Dedifferentiated amniotic fluid mesenchymal stem cell (primary cell): ENCODE data around the gene CYTL1.
A peak's percentile ranks its signal among the peaks of the same experiment; 100 is the strongest.
"Not testable (repeated sequence)": the region's sequence is repeated elsewhere in the genome, so short reads cannot be mapped to it uniquely, and the experiment has no call there.

ENCODE experiments used
- DNase-seq: peaks from one replicate; pipeline ENCODE4 v3.0.0-alpha.2; 2016; ENCODE audit errors: extremely low spot score

Gene CYTL1

DNA sequence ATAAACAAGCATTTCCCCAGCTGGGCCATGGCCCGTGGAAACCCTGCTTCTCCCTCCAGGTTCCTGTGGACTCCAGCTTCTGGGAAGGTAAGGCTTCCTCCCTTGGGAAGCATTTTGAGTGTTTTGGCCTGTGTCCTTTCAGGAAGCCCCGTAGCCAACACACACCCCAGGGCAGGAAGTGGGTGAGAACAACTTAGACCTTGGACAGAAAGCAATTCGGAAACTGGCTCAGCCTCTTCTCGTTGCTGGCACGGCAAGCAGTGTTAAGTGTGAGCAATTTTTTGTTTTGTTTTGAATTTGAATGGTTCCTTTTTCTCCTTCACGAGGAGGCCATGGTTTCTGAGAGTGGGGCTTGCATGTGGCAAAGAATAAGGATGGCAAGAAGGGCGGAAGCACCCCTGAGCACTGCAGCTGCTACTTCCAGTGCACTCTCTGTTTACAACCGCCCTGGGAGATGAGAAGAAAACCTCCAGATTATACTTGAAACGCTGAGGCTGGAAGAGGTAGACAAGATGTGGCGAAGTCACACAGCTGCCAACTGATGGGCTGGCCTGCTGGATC, 14.1 kb upstream of the CYTL1 start:
- no peak for DNase-seq

DNA sequence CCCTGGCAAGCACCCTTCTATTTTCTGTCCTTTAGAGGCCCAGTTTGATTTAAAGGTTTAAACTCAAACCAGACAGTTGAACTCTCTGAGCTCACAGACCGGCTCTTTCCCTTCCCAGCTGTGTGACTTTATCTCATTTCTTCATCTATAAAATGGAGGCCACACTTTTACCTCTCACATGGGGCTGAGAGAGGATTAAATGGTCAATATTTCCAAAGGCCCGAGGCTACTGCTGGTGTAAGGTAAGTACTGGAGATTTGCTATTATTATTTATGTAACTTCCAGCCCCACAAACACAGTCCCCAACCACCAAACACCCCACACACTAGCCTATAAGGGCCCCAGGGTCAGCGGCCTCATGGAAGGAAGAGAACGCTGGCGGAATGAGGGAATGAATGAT, 13.6 kb upstream of the CYTL1 start:
- DNase-seq: no peak

- no peak for DNase-seq
Measured at GRCh38 chr4:5030927-5031326, 11.7 kb upstream of the CYTL1 start.

- DNase-seq: no peak
Measured at GRCh38 chr4:5030221-5030620, 11.0 kb upstream of the CYTL1 start.

- DNase-seq: no peak
Measured at GRCh38 chr4:5029447-5029846, 10.2 kb upstream of the CYTL1 start.

GRCh38 chr4:5028480-5028879, 9.2 kb upstream of the CYTL1 start:
- DNase-seq: no peak

DNA sequence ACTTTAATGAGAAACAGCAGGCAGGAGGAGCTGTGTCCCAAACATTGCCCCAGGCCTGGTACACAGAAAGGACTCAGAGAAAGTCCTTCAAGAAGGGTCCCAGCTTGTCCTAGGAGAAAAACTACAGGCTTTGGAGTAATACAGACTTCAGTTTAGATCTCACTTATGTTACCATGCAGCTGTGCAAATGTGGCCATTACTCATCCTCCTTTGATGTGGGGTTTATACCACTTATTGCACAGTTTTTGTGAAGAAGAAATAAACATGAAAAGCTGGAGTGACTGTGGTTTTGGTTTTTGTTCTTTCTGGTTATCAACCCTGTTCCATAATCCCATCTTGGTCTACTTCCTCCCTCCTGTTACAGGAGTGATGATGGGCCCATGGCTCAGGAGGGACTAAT, 8.1 kb upstream of the CYTL1 start:
- no peak for DNase-seq

DNA sequence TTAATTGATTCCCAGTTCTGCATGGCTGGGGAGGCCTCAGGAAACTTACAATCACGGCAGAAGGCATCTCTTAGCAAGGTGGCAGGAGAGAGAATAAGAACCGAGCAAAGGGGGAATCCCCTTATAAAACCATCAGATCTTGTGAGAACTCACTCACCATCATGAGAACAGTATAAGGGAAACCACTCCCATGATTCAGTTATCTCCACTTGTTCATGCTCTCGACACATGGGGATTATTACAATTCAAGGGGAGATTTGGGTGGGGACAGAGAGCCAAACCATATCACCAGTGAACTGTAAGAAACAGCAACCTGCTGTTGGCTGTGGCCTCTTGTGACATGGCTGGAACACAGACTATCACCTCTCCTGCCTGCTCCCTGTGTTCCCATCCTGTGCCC, 7.1 kb upstream of the CYTL1 start:
- DNase-seq: no peak

DNA sequence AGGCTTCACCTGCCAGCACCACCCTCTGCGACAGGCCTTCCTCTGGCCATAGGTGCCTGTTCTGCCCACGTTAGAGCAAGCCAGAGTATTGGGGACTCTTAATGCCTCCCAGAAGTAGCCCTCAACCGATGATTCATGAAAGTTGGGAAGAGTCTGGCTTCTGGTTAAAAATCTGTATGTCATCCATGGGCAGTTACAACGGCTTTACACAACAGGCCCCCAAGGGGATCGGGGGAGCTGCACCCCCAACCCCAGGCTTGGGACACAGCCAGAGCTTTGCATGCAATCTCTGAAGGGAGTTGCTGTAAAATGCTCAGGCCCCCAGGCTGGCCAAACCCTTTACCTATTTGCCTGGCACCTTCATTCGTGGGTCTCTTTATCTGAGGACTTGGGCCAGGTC, 5.4 kb upstream of the CYTL1 start:
- DNase-seq: peak; percentile 48

DNA sequence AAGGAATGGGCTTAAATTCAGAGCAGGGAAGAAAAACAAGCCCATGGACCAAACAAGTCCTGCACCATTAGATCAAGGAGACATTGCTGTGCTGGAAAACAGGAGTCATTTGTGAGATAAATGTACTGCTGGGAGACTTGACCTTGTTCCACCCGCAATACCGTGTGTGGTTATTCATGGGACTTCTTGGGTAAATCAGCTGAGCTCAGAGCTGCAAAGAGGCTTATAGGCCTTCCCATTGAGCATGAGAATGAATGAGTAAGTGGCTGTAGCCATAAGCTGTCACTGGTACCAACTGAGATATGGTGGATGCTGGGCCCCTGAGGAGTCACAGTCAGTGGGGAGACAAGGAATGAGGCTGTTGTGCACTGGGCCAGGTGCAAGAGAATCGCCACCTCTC, 2.3 kb upstream of the CYTL1 start:
- no peak for DNase-seq

DNA sequence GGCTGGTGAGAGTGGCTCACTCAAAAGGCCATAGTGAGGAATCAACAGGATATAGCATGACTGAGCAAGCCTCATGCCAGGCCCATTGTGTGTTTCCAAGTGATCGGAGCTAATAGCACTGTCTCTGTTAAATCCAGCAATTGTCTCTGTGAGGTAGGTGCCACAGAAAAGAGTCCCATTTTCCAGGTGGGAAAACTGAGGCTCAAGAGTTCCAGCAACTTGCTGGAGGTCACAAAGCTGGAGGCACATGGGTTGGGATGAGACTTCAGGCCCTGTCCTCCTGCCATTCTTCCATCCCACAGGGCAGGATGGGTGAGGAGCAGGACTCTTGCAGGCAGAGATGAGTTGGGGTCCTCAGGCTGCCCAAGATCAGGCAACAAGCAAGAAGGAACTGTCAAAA, 1.1 kb upstream of the CYTL1 start:
- no peak for DNase-seq

- no peak for DNase-seq
Measured at GRCh38 chr4:5019796-5020195, 538 bp upstream of the CYTL1 start.

DNA sequence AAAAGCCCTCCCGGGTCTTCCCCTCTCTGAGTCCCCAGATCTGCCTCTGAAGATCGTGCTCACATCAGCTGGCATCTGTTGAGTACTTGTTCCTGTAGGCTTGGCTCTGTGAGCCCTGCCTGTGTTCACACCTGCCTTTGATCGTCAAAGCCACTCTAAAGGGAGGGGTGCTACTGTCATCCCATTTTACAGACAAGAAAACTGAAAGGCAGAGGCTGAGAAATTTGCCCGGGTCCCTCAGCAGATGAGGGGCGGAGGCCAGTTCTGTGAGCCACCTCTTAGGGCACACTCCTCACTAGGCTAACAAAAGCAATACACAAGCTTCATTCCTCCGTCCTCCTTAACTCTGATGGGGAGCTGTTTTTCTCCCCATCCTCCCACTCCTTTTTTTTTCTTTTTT, 655 bp downstream of the CYTL1 start:
- no peak for DNase-seq

DNA sequence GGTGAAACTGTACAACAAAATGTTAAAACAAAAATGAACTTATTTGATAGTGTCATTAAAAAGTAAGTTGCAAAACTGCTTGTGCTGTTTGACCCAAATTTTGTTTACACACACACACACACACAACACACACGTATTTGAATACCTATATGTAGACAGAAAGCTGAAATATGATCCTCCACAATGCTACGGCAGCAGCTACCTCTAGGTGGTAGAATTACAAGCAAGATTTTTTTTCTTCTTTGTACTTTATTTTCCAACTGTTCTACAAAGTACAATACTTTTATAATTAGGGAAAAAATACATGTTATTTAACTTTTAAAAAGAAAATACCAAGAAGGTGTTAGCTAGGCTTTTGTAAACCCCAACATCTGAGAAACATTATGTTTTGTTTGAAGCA, 1.2 kb downstream of the CYTL1 start:
- no peak for DNase-seq

GRCh38 chr4:5014007-5014682, 5.1 kb downstream of the CYTL1 start:
- DNase-seq: no peak

DNA sequence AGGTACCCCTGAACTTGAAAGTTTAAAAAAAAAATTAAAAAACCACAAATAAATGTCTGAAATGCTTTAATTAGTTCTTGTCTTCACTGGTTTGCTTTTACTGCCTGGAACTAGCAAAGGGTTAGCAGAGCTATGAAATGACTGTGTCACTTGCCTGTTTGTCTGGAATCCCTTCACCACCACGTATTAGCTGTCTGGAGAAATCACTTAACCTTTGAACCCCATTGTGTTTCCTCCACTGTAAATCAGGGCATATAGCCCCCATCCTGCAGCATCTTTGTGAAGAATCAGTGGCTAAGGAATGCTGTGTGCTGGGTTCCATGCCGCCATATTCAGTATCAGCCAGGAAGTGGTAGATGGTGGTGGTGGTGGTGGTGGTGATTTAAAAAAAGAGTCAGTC, 6.3 kb downstream of the CYTL1 start:
- DNase-seq: no peak

- no peak for DNase-seq
Measured at GRCh38 chr4:5012244-5012898, 6.9 kb downstream of the CYTL1 start.

DNA sequence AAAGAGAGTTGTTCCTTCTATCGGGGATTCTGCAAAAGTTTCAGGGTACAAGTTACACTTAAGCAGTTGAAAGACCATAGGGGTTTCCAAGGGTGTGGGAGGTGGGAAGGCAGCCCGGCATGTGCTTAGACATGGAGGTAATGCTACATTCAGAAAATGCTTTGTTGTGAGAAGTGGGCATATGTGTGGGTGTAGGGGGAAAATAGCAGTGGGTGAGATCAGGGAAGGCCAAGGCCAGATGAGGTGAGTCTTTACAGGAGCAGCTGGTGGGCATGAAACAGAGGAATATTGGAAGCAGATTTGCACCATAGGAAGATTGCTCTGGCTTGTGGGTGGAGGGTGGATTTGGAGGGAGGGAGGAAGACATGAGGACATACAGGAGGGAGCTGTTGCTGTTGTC, 8.3 kb downstream of the CYTL1 start:
- no peak for DNase-seq

DNA sequence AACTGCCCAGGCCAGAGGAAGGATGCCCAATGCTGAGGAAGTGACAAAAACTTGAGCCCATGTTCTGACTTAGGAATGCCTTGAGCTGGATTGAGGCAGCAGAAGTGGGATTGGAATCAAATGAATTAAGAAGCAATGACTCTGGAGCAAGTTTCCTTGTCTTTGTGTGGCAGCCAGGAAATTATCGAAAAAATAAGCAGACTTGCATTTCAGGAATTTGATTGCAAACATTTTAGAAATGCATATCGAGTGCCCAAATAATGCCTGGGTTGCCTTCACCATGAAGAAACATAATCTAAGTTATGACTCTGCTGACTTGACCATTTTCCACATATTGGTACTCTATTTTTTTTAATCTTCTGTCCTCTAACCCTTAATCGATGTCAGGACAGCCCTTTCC, 9.5 kb downstream of the CYTL1 start:
- peak; percentile 65 for DNase-seq

GRCh38 chr4:5006932-5007331, 12.3 kb downstream of the CYTL1 start:
- not testable (repeated sequence) for DNase-seq

GRCh38 chr4:5004496-5004895, 14.8 kb downstream of the CYTL1 start:
- DNase-seq: no peak

GRCh38 chr4:5003918-5004317, 15.3 kb downstream of the CYTL1 start:
- DNase-seq: no peak

DNA sequence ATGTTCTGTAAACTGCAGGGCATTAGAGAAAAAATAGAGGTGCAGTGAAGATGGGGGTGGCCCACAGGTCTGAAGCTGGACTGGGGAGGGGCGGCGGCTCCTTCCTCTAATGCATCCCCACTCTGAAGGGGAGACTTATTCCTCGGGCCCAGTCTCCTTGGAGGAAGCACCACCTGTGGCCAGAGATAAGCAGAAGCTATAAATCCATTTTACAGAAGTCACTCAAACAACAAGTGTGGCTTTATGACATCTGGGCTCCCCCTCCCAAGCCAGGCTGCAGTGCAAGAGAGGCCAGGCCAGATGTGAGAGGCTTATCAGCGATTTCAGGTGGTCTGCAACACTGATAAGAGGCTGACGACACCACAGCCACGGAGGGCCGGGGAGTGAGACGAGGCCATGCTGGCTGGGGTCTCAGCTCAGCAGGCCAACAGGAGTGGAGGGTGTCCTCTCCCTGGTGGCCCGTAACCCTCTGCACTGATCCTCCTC, 15.8 kb downstream of the CYTL1 start:
- no peak for DNase-seq
